GM12891 (cell line): ENCODE results near the gene KIDINS220.

Experiments used
- POLR2A ChIP-seq: IDR thresholded peaks from 2 replicates; pipeline ENCODE4 v1.6.1; 2011; ENCODE audit warnings: low read depth, low read length, control low read depth
- TAF1 ChIP-seq: IDR thresholded peaks from 2 replicates; pipeline ENCODE4 v1.6.1; 2011; ENCODE audit warnings: low read depth, low read length, control low read depth

- no peak for TF ChIP-seq TAF1
- TF ChIP-seq POLR2A: no peak
Measured at GRCh38 chr2:8680822-8681760, 156.3 kb downstream of the KIDINS220 start.
